HepG2 (cell line): ENCODE results near the gene NUDCD3. TPM values are rescaled to one million over a fixed set of nuclear protein-coding genes. Genes with fewer than 3 reads are reported as not detected.

Experiments used
- ATAC-seq: fragments of 200-7000 bp; cut with Tn5 transposase; 3 replicates; pipeline ENCODE4 v1.9.1; 2020; ENCODE audit warnings: mild to moderate bottlenecking, moderate library complexity
- BruUV-seq: library from RNA; stranded (reverse); fragments of 400-500 nt; replicated peaks from 2 replicates; lab custom pipeline; 2021; lab: Mats Ljungman, UMichigan
- CTCF ChIA-PET: fragments of 300-600 bp; formaldehyde crosslinking; extraction: SDS; loops from one replicate; lab custom pipeline; 2021; ENCODE audit warnings: low total read pairs, inconsistent platforms, low intra/inter-chr PET ratio; lab: Yijun Ruan, JAX
- POLR2A ChIA-PET: fragments of 350-600 bp; sonication (Branson Sonifier 250); formaldehyde crosslinking; loops from one replicate; lab custom pipeline; 2020; ENCODE audit warnings: antibody characterized with exemption, inconsistent platforms; lab: Yijun Ruan, JAX
- DNase-seq: peaks from one replicate; pipeline ENCODE4 v3.0.0-alpha.2; 2015; ENCODE audit warnings: low spot score
- FAIRE-seq: peaks from 3 replicates; lab custom pipeline; 2011; peaks lifted over from hg19 to GRCh38; lab: Jason Lieb, UNC
- H2AFZ ChIP-seq: one replicate; pipeline ENCODE4 v1.6.1; 2011; ENCODE audit warnings: low read length, inconsistent platforms
- H3K27ac ChIP-seq: fragments of 300-600 bp; 3 replicates; pipeline ENCODE4 v1.8.0; 2011; ENCODE audit warnings: mixed run types, mild to moderate bottlenecking, mixed read lengths, low read length, inconsistent platforms; ENCODE audit not compliant: insufficient read depth; ENCODE audit errors: extremely low read length
- H3K27me3 ChIP-seq, 2 experiments: fragments of 200-600 bp in 1 of 2; 2 replicates in 1 of 2; 3 replicates in 1 of 2; pipeline versions ENCODE4 v1.6.0 to v1.8.0; 2011; ENCODE audit warnings: low read length in 2 of 2, mild to moderate bottlenecking in 2 of 2, moderate library complexity in 2 of 2, inconsistent platforms in 1 of 2; ENCODE audit not compliant: insufficient read depth in 2 of 2, control insufficient read depth in 1 of 2
- H3K36me3 ChIP-seq, 2 experiments: fragments of 200-600 bp in 1 of 2; replicated peaks in 1 of 2; 2 replicates in 1 of 2; 3 replicates in 1 of 2; pipeline versions ENCODE4 v1.5.1 to v1.8.0; 2011; ENCODE audit warnings: low read length in 2 of 2, inconsistent platforms in 1 of 2; ENCODE audit not compliant: insufficient read depth in 2 of 2, control insufficient read depth in 1 of 2
- H3K4me1 ChIP-seq: 2 replicates; pipeline ENCODE4 v1.5.1; 2012; ENCODE audit warnings: low read length, inconsistent platforms; ENCODE audit not compliant: insufficient read depth
- H3K4me2 ChIP-seq: 2 replicates; pipeline ENCODE4 v1.6.0; 2011; ENCODE audit warnings: low read depth, low read length, inconsistent platforms
- H3K4me3 ChIP-seq, 3 experiments: fragments of 200-600 bp in 1 of 3; sonication (generic), shearing (Covaris generic) in 1 of 3; replicated peaks in 1 of 3; 2 replicates each; pipeline ENCODE4 v1.5.1; 2011 to 2016; ENCODE audit warnings: low read length in 3 of 3, inconsistent platforms in 2 of 3, low read depth in 2 of 3, mild to moderate bottlenecking in 2 of 3, control low read depth in 1 of 3, mixed read lengths in 1 of 3; ENCODE audit not compliant: insufficient read depth in 1 of 3
- H3K79me2 ChIP-seq: one replicate; pipeline ENCODE4 v1.6.1; 2011; ENCODE audit warnings: low read length, inconsistent platforms; ENCODE audit not compliant: insufficient read depth
- H3K9ac ChIP-seq: 2 replicates; pipeline ENCODE4 v1.6.0; 2011; ENCODE audit warnings: mild to moderate bottlenecking, low read depth, low read length, inconsistent platforms; ENCODE audit not compliant: insufficient read depth
- H3K9me3 ChIP-seq: 2 replicates; pipeline ENCODE4 v1.5.1; 2012; ENCODE audit warnings: mild to moderate bottlenecking, low read length
- H4K20me1 ChIP-seq: 2 replicates; pipeline ENCODE4 v1.6.0; 2011; ENCODE audit warnings: inconsistent platforms, mild to moderate bottlenecking, low read length, moderate library complexity; ENCODE audit not compliant: insufficient read depth
- DNMT1 ChIP-seq: sonication (generic); formaldehyde crosslinking; IDR thresholded peaks from 2 replicates; pipeline ENCODE4 v1.5.1; 2020; ENCODE audit warnings: mild to moderate bottlenecking, missing genetic modification reagents
- ERF ChIP-seq: IDR thresholded peaks from 2 replicates; pipeline ENCODE4 v1.6.1; 2018; ENCODE audit warnings: missing biosample characterization, missing genetic modification reagents
- FOXA1 ChIP-seq, 2 experiments: fragments of 450-650 bp in 1 of 2; sonication (generic) in 1 of 2; formaldehyde crosslinking in 1 of 2; IDR thresholded peaks; 2 replicates each; pipeline versions ENCODE4 v1.4.0 to v1.6.1; 2016 to 2020; ENCODE audit warnings: missing genetic modification reagents in 1 of 2
- JUNB ChIP-seq: sonication (generic); formaldehyde crosslinking; IDR thresholded peaks from 2 replicates; pipeline ENCODE4 v1.8.0; 2022; ENCODE audit warnings: missing genetic modification reagents, mild to moderate bottlenecking, borderline replicate concordance
- KLF12 ChIP-seq: sonication (generic); formaldehyde crosslinking; IDR thresholded peaks from 2 replicates; pipeline ENCODE4 v1.4.0; 2020; ENCODE audit warnings: missing genetic modification reagents, borderline replicate concordance
- NFIC ChIP-seq: IDR thresholded peaks from 2 replicates; pipeline ENCODE4 v1.6.1; 2012; ENCODE audit warnings: mild to moderate bottlenecking, low read length, inconsistent platforms
- NPAS2 ChIP-seq: sonication (generic); formaldehyde crosslinking; IDR thresholded peaks from 2 replicates; pipeline ENCODE4 v1.8.0; 2022; ENCODE audit warnings: mild to moderate bottlenecking, missing genetic modification reagents, borderline replicate concordance
- REPIN1 ChIP-seq: sonication (generic); formaldehyde crosslinking; IDR thresholded peaks from 2 replicates; pipeline ENCODE4 v1.8.0; 2022; ENCODE audit warnings: missing genetic modification reagents, low read depth, mild to moderate bottlenecking, borderline replicate concordance
- RNF2 ChIP-seq: fragments of 450-650 bp; conservative IDR thresholded peaks from 2 replicates; pipeline ENCODE4 v1.6.1; 2016; ENCODE audit warnings: low read depth
- SAFB2 ChIP-seq: sonication (generic); formaldehyde crosslinking; IDR thresholded peaks from 2 replicates; pipeline ENCODE4 v1.5.1; 2020; ENCODE audit warnings: missing genetic modification reagents, low read depth, mild to moderate bottlenecking, borderline replicate concordance
- ZNF263 ChIP-seq: sonication (generic); formaldehyde crosslinking; IDR thresholded peaks from 2 replicates; pipeline ENCODE4 v1.4.0; 2020; ENCODE audit warnings: missing genetic modification reagents
- ZNF331 ChIP-seq: sonication (generic); formaldehyde crosslinking; IDR thresholded peaks from 2 replicates; pipeline ENCODE4 v1.4.0; 2020; ENCODE audit warnings: missing genetic modification reagents
- ZNF530 ChIP-seq: sonication (generic); formaldehyde crosslinking; IDR thresholded peaks from 2 replicates; pipeline ENCODE4 v1.5.0; 2020; ENCODE audit warnings: low read depth, mild to moderate bottlenecking, missing genetic modification reagents
- ZNF546 ChIP-seq: sonication (generic); formaldehyde crosslinking; conservative IDR thresholded peaks from 2 replicates; pipeline ENCODE4 v1.8.1; 2023; ENCODE audit warnings: mild to moderate bottlenecking, missing genetic modification reagents
- ZNF549 ChIP-seq: sonication (generic); formaldehyde crosslinking; IDR thresholded peaks from 2 replicates; pipeline ENCODE4 v1.5.0; 2020; ENCODE audit warnings: missing genetic modification reagents
- ZNF567 ChIP-seq: sonication (generic); formaldehyde crosslinking; IDR thresholded peaks from 2 replicates; pipeline ENCODE4 v1.8.1; 2023; ENCODE audit warnings: mild to moderate bottlenecking, missing genetic modification reagents, borderline replicate concordance
- ZNF674 ChIP-seq: sonication (generic); formaldehyde crosslinking; IDR thresholded peaks from 2 replicates; pipeline ENCODE4 v1.5.0; 2020; ENCODE audit warnings: low read depth, mild to moderate bottlenecking, missing genetic modification reagents
- WGBS: methylation state at CpG from one replicate; pipeline ENCODE4 v1.1.6; 2017; ENCODE audit warnings: low lambda C conversion rate; 5-methylcytosine and 5-hydroxymethylcytosine counted together
- in situ Hi-C: cut with HindIII; loops from 2 replicates; pipeline ENCODE4 v1.10.0; 2017; ENCODE audit warnings: low pct_unique_long_range_greater_than_20kb; ENCODE audit not compliant: extremely low pct_ligation_motif_present
- intact Hi-C: fragments of 100-400 bp; cut with micrococcal nuclease; formaldehyde crosslinking; loops from one replicate; pipeline ENCODE4 v1.10.0; 2022; ENCODE audit not compliant: unreplicated experiment
- polyA plus RNA-seq, 8 experiments: library from polyadenylated mRNA; depleted of rRNA in 3 of 8; stranded (reverse) in 7 of 8; unstranded in 1 of 8; fragments of >200 nt; fragmentation: Illumina TruSeq in 4 of 8; extraction: Trizol in 4 of 8; gene quantifications; 2 replicates each; pipeline versions ENCODE4 v1.2.1 to v1.2.3, GENCODE V29; 2011 to 2016; ENCODE audit warnings: low read depth in 4 of 8, missing spikeins in 1 of 8, mixed read lengths in 1 of 8; ENCODE audit not compliant: insufficient read depth in 1 of 8
- total RNA-seq, 5 experiments: library from RNA; depleted of rRNA; stranded (reverse); fragments of >200 nt; fragmentation: Illumina TruSeq; extraction: Trizol; gene quantifications; 2 replicates each; pipeline ENCODE4 v1.2.3, GENCODE V29; 2016; ENCODE audit warnings: low read depth in 1 of 5
- TF ChIP-seq, protein P1 (sequence below): IDR thresholded peaks from 2 replicates; pipeline ENCODE4 v1.6.1; 2012; ENCODE audit warnings: low read depth, low read length, improper control_type of control experiment
- TF ChIP-seq, protein P2 (sequence below): sonication (generic); formaldehyde crosslinking; IDR thresholded peaks from 2 replicates; pipeline ENCODE4 v1.4.0; 2020; ENCODE audit warnings: missing genetic modification reagents, low read depth, mild to moderate bottlenecking, borderline replicate concordance
- TF ChIP-seq, protein P3 (sequence below), 2 experiments: sonication (generic) in 1 of 2; formaldehyde crosslinking in 1 of 2; IDR thresholded peaks; 2 replicates each; pipeline versions ENCODE4 v1.5.1 to v1.6.1; 2011 to 2020; ENCODE audit warnings: borderline replicate concordance in 1 of 2, low read depth in 1 of 2, low read length in 1 of 2, mild to moderate bottlenecking in 1 of 2, missing genetic modification reagents in 1 of 2, moderate library complexity in 1 of 2

Gene NUDCD3
- total and polyA plus RNA-seq, 2 of the 13 experiments (the other 11 are each of a cell fraction or from before 2014, with no cell fraction given), result 20.8 to 49.9 TPM

DNA sequence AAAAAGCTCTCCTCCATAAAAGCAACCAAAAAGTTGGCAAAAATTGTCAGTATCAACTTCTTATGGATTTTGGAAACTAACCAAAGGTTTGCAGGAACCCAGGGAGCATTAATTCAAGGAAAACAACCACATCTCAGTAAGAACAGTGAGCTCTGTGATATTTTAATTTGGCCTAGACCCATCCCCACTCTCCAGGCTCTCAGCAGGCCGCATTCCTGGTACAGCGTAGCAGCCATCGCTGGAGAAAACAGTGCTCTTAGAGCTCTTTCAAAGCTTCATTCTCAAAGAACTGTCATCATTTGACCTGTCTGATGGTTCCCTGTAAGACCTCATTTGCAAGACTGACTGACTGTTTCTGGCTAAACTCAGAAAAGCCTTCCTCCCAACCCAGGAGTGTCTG lies 81.9 kb downstream of the NUDCD3 start:
- Histone ChIP-seq H3K4me2 (no peak overlapping the region), H3K9ac (no peak overlapping the region), H3K27ac (no peak overlapping the region), H3K79me2 (no peaks in the 10 kb centered on the region), H3K4me1 (no peaks in the 10 kb centered on the region), H3K4me3 (no peak overlapping the region), H4K20me1 (no peaks in the 10 kb centered on the region), H2AFZ (no peak overlapping the region), H3K9me3 (no peaks in the 10 kb centered on the region), H3K36me3 (peaks cover 12 to 34% of the 10 kb centered on the region in 2 experiments), H3K27me3 (no peaks in the 10 kb centered on the region)
- WGBS, result 100% methylated on average over 3 of the region's 3 CpGs
- ChIA-PET CTCF (no interaction called here), POLR2A (no interaction called here)
- DNase-seq (no peak), ATAC-seq (no peak), FAIRE-seq (no peak)
- in situ Hi-C loops (no loop called here), intact Hi-C loops (no loop called here)
- TF ChIP-seq, protein P1, sequence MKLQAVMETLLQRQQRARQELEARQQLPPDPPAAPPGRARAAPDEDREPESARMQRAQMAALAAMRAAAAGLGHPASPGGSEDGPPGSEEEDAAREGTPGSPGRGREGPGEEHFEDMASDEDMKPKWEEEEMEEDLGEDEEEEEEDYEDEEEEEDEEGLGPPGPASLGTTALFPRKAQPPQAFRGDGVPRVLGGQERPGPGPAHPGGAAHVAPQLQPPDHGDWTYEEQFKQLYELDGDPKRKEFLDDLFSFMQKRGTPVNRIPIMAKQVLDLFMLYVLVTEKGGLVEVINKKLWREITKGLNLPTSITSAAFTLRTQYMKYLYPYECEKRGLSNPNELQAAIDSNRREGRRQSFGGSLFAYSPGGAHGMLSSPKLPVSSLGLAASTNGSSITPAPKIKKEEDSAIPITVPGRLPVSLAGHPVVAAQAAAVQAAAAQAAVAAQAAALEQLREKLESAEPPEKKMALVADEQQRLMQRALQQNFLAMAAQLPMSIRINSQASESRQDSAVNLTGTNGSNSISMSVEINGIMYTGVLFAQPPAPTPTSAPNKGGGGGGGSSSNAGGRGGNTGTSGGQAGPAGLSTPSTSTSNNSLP, result no peak
- TF ChIP-seq ZNF263 (CRISPR knock-in tag) (no peak), ERF (CRISPR knock-in tag) (no peak), ZNF530 (CRISPR knock-in tag) (no peak), ZNF674 (CRISPR knock-in tag) (no peak), ZNF546 (CRISPR knock-in tag) (no peak), SAFB2 (CRISPR knock-in tag) (no peak), REPIN1 (CRISPR knock-in tag) (no peak), KLF12 (CRISPR knock-in tag) (no peak), ZNF549 (CRISPR knock-in tag) (no peak), JUNB (CRISPR knock-in tag) (no peak), ZNF331 (CRISPR knock-in tag) (no peak), ZNF567 (CRISPR knock-in tag) (no peak), NPAS2 (CRISPR knock-in tag) (no peak), FOXA1 (IDR thresholded peaks at IDR 0.05) (no peak), FOXA1 (CRISPR knock-in tag; IDR thresholded peaks at IDR 0.05) (no peak), DNMT1 (no peak), RNF2 (no peak), NFIC (no peak)
- TF ChIP-seq, protein P2, sequence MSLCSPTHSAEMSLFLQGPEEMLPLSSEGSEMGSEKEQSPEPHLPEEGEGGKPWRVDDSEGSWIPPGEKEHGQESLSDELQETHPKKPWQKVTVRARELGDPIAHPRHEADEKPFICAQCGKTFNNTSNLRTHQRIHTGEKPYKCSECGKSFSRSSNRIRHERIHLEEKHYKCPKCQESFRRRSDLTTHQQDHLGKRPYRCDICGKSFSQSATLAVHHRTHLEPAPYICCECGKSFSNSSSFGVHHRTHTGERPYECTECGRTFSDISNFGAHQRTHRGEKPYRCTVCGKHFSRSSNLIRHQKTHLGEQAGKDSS (CRISPR knock-in tag), result no peak
- TF ChIP-seq, protein P3, sequence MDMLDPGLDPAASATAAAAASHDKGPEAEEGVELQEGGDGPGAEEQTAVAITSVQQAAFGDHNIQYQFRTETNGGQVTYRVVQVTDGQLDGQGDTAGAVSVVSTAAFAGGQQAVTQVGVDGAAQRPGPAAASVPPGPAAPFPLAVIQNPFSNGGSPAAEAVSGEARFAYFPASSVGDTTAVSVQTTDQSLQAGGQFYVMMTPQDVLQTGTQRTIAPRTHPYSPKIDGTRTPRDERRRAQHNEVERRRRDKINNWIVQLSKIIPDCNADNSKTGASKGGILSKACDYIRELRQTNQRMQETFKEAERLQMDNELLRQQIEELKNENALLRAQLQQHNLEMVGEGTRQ (IDR thresholded peaks at IDR 0.05; ENCODE audit: low read depth, low read length), result no peak
- TF ChIP-seq, protein P3 (CRISPR knock-in tag; IDR thresholded peaks at IDR 0.05; ENCODE audit: borderline replicate concordance), result no peak
- BruUV-seq, result no TSS peak
